DOHH2 (cell line): Measurements from ENCODE around the gene C3orf18.

Source experiments
- CTCF ChIP-seq: fragments of 200-600 bp; sonication (generic); IDR thresholded peaks from one replicate; pipeline ENCODE4 v1.5.1; 2014; ENCODE audit warnings: antibody characterized with exemption, mild to moderate bottlenecking, low read depth, low read length; ENCODE audit not compliant: poor library complexity, severe bottlenecking
- EZH2phosphoT487 ChIP-seq: fragments of 200-600 bp; sonication (generic); IDR thresholded peaks from 2 replicates; pipeline ENCODE4 v1.6.1; 2017; ENCODE audit warnings: borderline replicate concordance, mild to moderate bottlenecking, antibody characterized with exemption, low read length, moderate library complexity, mixed read lengths

- no peak for TF ChIP-seq CTCF
- TF ChIP-seq EZH2phosphoT487, result no peak
These were observed 4.7 kb downstream of the C3orf18 start for GRCh38 chr3:50562861-50563260.
